Activated naive CD4-positive, alpha-beta T cell treated with anti-CD3 and anti-CD28 coated beads for 36 hours (primary cell): ENCODE results near the gene LGR6. TPM values are rescaled to one million over a fixed set of nuclear protein-coding genes. Genes with fewer than 3 reads are reported as not detected.

ENCODE experiments used
- CTCF ChIA-PET: fragments of 350-600 bp; sonication (Branson Sonifier 250); formaldehyde crosslinking; loops from one replicate; lab custom pipeline; 2021; ENCODE audit warnings: antibody characterized with exemption; lab: Charles Lee
- DNase-seq: peaks from one replicate; pipeline ENCODE4 v3.0.0-alpha.2; 2020
- H3K27ac Mint-ChIP-seq: one replicate; pipeline ENCODE4 v1.8.0; 2021; ENCODE audit warnings: mild to moderate bottlenecking, mixed read lengths
- H3K27me3 Mint-ChIP-seq: one replicate; pipeline ENCODE4 v1.8.0; 2021; ENCODE audit warnings: low read depth, mixed read lengths
- H3K36me3 Mint-ChIP-seq: one replicate; pipeline ENCODE4 v1.8.0; 2021; ENCODE audit warnings: low read depth, mixed read lengths
- H3K4me1 Mint-ChIP-seq: one replicate; pipeline ENCODE4 v1.8.0; 2021; ENCODE audit warnings: low read depth, mixed read lengths
- H3K4me3 Mint-ChIP-seq: one replicate; pipeline ENCODE4 v1.8.0; 2021; ENCODE audit warnings: mild to moderate bottlenecking, moderate library complexity, mixed read lengths
- H3K9me3 Mint-ChIP-seq: one replicate; pipeline ENCODE4 v1.8.0; 2021; ENCODE audit warnings: mixed read lengths
- intact Hi-C: fragments of 100-400 bp; cut with micrococcal nuclease; formaldehyde crosslinking; loops from one replicate; pipeline ENCODE4 v1.15.1; 2023
- total RNA-seq, 2 experiments: library from RNA; stranded (reverse); gene quantifications; one replicate each; pipeline ENCODE4 v1.2.3, GENCODE V29; 2021

The LGR6 gene
- total RNA-seq, 2 experiments from 2014 or later, result 0.19 to 0.22 TPM

DNA sequence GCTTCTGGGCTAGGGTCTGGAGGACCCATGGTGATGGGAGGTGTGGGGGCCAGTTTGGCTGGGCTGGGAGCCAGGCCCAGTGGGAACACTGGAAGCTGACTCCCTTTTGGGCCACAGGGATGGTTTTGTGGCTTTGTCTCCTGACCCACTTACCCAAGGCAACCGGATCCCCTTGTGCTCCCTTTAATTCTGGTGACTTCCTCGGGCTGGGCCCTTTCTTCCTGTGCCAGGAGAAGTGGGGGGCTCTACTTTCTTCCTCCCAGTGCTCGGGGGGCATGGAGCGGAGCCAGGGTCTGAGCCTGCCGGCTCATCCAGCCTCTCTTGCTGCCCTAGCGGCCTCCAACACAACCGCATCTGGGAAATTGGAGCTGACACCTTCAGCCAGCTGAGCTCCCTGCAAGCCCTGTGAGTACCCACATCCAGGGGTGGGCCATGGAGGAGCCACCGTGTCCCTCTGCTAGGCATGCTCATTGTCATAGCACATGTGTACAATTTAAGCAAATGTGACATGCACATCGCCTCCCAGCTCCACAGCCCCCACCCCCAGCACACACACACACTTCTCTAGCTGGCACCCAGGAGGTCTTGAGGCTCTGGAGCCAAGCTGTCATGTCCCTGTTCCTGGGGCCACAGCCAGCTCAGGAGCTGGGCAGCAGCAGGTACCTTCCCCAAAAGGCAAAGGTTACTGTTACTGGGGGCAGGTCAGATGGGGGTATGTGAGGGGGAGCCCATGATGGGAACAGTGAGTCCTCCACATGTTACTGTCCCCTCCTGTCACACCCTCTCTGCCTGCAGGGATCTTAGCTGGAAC lies 113.1 kb downstream of the LGR6 start:
- Mint-ChIP-seq H3K4me1 (no peaks in the 10 kb centered on the region), H3K9me3 (no peaks in the 10 kb centered on the region), H3K27me3 (peaks cover 2% of the 10 kb centered on the region), H3K4me3 (no peak overlapping the region), H3K36me3 (no peaks in the 10 kb centered on the region), H3K27ac (no peak overlapping the region)
- DNase-seq, result no peak
- intact Hi-C loops, result no loop called here
- CTCF ChIA-PET, result interaction anchor here (1.1 to 2.4 kb wide), 4 partner anchors 10 to 114 kb away, joined by 3 to 12 read pairs (median 6); no protein-coding TSS in a partner anchor

DNA sequence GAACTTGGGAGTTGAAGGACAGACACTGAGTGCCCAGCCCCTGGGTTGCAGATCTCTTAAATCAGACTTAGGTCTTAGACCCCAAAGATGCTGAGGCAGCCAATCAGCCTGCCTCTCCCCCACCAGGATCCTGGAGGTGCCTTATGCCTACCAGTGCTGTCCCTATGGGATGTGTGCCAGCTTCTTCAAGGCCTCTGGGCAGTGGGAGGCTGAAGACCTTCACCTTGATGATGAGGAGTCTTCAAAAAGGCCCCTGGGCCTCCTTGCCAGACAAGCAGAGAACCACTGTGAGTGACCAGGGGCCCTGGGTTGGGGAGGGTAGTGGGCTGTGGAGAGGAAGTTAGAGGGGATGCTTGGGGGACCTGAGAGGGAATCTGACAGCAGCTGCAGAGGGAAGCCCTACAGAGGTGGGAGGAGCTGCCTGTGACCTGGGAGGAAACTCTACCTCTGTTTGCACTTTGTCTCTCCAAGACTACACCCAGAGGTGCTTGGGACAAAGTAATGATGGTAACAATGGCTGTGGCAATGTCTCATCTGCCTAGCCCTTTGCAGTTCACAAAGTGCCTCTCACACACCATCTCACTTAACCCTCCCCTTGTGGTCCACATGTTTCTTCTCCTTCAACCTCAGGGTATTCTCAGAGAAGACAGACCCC lies 116.6 kb downstream of the LGR6 start:
- Mint-ChIP-seq H3K4me1 (peaks cover 2% of the 10 kb centered on the region), H3K9me3 (no peaks in the 10 kb centered on the region), H3K27me3 (peaks cover 2% of the 10 kb centered on the region), H3K27ac (no peak overlapping the region), H3K4me3 (no peak overlapping the region), H3K36me3 (no peaks in the 10 kb centered on the region)
- CTCF ChIA-PET, result no interaction called here
- intact Hi-C loops, result no loop called here
- no peak for DNase-seq

DNA sequence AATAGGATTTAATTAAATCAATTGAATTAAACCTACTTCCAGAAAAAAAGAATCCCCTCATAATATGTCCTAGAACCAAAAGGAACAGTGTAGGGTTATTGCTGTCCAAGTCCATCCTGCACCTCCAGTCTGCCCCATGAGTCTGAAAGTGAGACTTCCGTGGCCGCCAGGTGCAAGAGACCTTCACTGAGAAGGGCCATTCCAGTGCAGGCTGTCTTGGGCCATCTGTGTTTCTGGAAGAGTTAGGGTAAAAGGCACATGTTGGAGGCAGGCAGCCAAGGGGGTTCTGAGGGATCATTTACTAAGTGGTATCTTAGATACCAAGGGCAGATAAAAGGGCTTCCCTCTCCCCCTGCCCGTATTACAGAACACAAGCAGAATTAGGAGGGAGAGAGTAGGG lies 117.1 kb downstream of the LGR6 start:
- no peak overlapping the region for H3K27ac Mint-ChIP-seq
- intact Hi-C loops, result no loop called here
- peaks cover 2% of the 10 kb centered on the region for H3K27me3 Mint-ChIP-seq
- H3K4me1 Mint-ChIP-seq, result peaks cover 2% of the 10 kb centered on the region
- no peak for DNase-seq
- H3K36me3 Mint-ChIP-seq, result no peaks in the 10 kb centered on the region
- H3K9me3 Mint-ChIP-seq, result no peaks in the 10 kb centered on the region
- CTCF ChIA-PET, result interaction anchor here (1.5 to 1.9 kb wide), 2 partner anchors 105 to 118 kb away, joined by 4 to 9 read pairs; partner anchors contain the start of gene LGR6
- no peak overlapping the region for H3K4me3 Mint-ChIP-seq

DNA sequence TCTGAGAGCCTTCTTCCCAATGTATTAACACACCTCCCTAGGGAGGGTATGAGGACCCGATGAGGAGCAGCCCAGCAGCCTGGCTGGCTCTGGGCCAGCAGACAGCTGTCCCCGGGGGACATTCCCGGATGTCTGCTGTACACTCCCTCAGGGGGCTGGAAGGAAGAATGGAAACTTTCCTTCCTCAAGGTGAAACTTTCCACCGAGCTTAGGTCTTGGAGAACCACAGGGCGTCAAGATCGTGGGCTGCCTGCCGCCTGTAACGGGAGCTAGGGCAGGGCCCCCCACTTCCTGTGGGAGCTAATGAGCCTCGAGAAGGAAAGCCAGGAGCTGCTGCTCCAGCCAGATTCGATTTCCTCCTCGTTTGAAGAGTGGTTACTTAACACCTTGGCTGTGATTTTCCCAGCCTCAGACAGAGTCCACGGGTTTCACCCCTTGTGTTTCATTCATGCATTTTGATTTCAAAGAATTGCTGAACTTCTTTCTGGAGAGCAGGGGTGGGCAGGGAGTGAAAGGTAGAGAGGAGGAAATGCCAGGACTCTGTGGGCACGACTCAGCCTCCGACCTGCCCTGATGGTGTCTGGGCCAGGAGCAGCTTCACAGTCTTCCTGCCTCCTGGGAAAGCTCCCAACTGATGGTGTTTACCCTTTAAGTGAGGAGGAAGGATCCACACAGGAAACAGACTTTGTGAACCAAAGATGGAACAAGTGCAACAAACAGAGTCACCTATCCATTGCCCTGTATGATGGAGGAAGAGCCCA lies 118.5 kb downstream of the LGR6 start:
- intact Hi-C loops, result no loop called here
- DNase-seq, result no peak

GRCh38 chr1:202315576-202316168 lies 122.1 kb downstream of the LGR6 start:
- H3K36me3 Mint-ChIP-seq, result no peaks in the 10 kb centered on the region
- CTCF ChIA-PET, result interaction anchor here (0.6 to 6.7 kb wide), 15 partner anchors 8 to 476 kb away, joined by 3 to 52 read pairs (median 4); partner anchors contain the start of gene LGR6
- intact Hi-C loops, result loop anchor here (1.0 to 2.0 kb wide), 4 partner anchors 41 to 126 kb away; partner anchors contain the start of gene LGR6
- DNase-seq, result peak; percentile 89
- no peak overlapping the region for H3K4me3 Mint-ChIP-seq
- H3K27me3 Mint-ChIP-seq, result no peaks in the 10 kb centered on the region
- H3K4me1 Mint-ChIP-seq, result peaks cover 2% of the 10 kb centered on the region
- H3K27ac Mint-ChIP-seq, result no peak overlapping the region
- no peaks in the 10 kb centered on the region for H3K9me3 Mint-ChIP-seq

More for the DNA sequence above, 118.5 kb downstream of the LGR6 start:
- H3K36me3 Mint-ChIP-seq, result no peaks in the 10 kb centered on the region
- H3K4me3 Mint-ChIP-seq, result no peak overlapping the region
- CTCF ChIA-PET, result interaction anchor here (0.8 to 6.7 kb wide), 6 partner anchors 37 to 126 kb away, joined by 3 to 39 read pairs (median 4); partner anchors contain the start of gene LGR6
- H3K9me3 Mint-ChIP-seq, result no peaks in the 10 kb centered on the region
- no peak overlapping the region for H3K27ac Mint-ChIP-seq
- H3K4me1 Mint-ChIP-seq, result peaks cover 2% of the 10 kb centered on the region
- H3K27me3 Mint-ChIP-seq, result peaks cover 2% of the 10 kb centered on the region

- Mint-ChIP-seq H3K4me3 (no peak overlapping the region), H3K4me1 (peaks cover 2% of the 10 kb centered on the region), H3K36me3 (no peaks in the 10 kb centered on the region), H3K9me3 (no peaks in the 10 kb centered on the region), H3K27me3 (no peaks in the 10 kb centered on the region), H3K27ac (no peak overlapping the region)
- intact Hi-C loops, result no loop called here
- no peak for DNase-seq
- CTCF ChIA-PET, result interaction anchor here (0.6 to 6.7 kb wide), 18 partner anchors 8 to 476 kb away, joined by 3 to 52 read pairs (median 4); partner anchors contain the start of genes LGR6 and PTPN7
Observed at GRCh38 chr1:202316186-202316585, 122.6 kb downstream of the LGR6 start.

DNA sequence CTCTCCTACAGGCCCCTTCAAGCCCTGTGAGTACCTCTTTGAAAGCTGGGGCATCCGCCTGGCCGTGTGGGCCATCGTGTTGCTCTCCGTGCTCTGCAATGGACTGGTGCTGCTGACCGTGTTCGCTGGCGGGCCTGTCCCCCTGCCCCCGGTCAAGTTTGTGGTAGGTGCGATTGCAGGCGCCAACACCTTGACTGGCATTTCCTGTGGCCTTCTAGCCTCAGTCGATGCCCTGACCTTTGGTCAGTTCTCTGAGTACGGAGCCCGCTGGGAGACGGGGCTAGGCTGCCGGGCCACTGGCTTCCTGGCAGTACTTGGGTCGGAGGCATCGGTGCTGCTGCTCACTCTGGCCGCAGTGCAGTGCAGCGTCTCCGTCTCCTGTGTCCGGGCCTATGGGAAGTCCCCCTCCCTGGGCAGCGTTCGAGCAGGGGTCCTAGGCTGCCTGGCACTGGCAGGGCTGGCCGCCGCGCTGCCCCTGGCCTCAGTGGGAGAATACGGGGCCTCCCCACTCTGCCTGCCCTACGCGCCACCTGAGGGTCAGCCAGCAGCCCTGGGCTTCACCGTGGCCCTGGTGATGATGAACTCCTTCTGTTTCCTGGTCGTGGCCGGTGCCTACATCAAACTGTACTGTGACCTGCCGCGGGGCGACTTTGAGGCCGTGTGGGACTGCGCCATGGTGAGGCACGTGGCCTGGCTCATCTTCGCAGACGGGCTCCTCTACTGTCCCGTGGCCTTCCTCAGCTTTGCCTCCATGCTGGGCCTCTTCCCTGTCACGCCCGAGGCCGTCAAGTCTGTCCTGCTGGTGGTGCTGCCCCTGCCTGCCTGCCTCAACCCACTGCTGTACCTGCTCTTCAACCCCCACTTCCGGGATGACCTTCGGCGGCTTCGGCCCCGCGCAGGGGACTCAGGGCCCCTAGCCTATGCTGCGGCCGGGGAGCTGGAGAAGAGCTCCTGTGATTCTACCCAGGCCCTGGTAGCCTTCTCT lies 124.6 kb downstream of the LGR6 start:
- Mint-ChIP-seq H3K4me3 (no peak overlapping the region), H3K27me3 (no peaks in the 10 kb centered on the region), H3K36me3 (no peaks in the 10 kb centered on the region), H3K9me3 (no peaks in the 10 kb centered on the region), H3K4me1 (no peaks in the 10 kb centered on the region), H3K27ac (no peak overlapping the region)
- intact Hi-C loops, result no loop called here
- DNase-seq, result no peak
- CTCF ChIA-PET, result interaction anchor here (1.5 to 6.1 kb wide), 3 partner anchors 45 to 133 kb away, joined by 8 to 52 read pairs (median 42); partner anchors contain the start of gene LGR6

GRCh38 chr1:202319381-202320080 lies 125.9 kb downstream of the LGR6 start:
- intact Hi-C loops, result no loop called here
- Mint-ChIP-seq H3K9me3 (no peaks in the 10 kb centered on the region), H3K4me3 (no peak overlapping the region), H3K36me3 (no peaks in the 10 kb centered on the region), H3K27me3 (no peaks in the 10 kb centered on the region), H3K27ac (no peak overlapping the region), H3K4me1 (no peaks in the 10 kb centered on the region)
- CTCF ChIA-PET, result interaction anchor here (0.6 kb wide), 1 partner anchor 81 kb away, joined by 4 read pairs; no protein-coding TSS in a partner anchor
- no peak for DNase-seq

DNA sequence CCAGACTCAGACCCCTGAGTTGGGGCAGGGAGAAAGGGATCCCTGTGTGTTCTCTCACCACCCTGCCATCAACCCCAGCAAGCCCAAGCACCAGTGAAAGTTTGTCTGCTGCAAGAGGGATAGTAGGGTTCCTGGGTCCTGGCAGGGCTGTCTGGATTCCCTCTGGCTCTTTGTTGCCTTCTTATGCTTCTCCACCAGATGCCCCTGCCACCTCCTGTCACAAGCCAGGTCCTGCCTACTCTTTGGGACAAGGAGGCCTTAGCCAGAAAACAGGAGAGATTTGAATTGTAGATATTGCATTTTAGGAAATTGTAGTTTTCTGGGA lies 126.4 kb downstream of the LGR6 start:
- Mint-ChIP-seq H3K27ac (no peak overlapping the region), H3K4me1 (no peaks in the 10 kb centered on the region), H3K4me3 (no peak overlapping the region), H3K27me3 (no peaks in the 10 kb centered on the region), H3K9me3 (no peaks in the 10 kb centered on the region), H3K36me3 (no peaks in the 10 kb centered on the region)
- intact Hi-C loops, result no loop called here
- DNase-seq, result no peak
- CTCF ChIA-PET, result no interaction called here

DNA sequence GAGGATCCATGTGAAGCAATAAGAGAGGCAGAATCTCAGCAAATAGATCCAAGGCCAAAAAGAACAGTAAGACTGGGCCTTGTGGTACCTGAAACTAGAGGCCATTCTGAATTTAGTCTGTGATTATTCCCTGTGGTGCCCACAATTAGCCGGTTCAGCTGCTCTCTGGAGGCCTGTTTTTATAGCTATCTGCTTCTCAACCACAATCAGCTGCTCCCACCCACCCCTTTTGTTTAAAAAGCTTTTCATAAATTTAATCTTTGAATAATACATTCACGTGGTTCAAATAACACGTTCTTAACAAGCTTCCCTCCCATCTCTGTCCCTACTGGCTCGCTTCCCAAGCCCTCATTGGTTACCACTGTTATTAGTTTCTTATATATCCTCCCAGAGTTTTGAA lies 130.1 kb downstream of the LGR6 start:
- DNase-seq, result no peak
- Mint-ChIP-seq H3K9me3 (no peaks in the 10 kb centered on the region), H3K27ac (no peak overlapping the region), H3K4me1 (no peaks in the 10 kb centered on the region), H3K36me3 (no peaks in the 10 kb centered on the region), H3K4me3 (no peak overlapping the region), H3K27me3 (no peaks in the 10 kb centered on the region)
- intact Hi-C loops, result no loop called here
- CTCF ChIA-PET, result interaction anchor here (0.7 to 1.2 kb wide), 3 partner anchors 8 to 131 kb away, joined by 3 to 4 read pairs (median 3); partner anchors contain the start of gene LGR6
